Activated CD8-positive, alpha-beta memory T cell treated with anti-CD3 and anti-CD28 coated beads, Interleukin-2, amount 50 U/mL, for 1 hour (primary cell): ENCODE measurements around the gene WWTR1.

Experiments used
- DNase-seq: peaks from one replicate; pipeline ENCODE4 v3.0.0-alpha.2; 2020; ENCODE audit errors: extremely low read depth

Gene WWTR1

GRCh38 chr3:149495581-149496125 lies 162.2 kb downstream of the WWTR1 start:
- no peak for DNase-seq

- no peak for DNase-seq
Observed at GRCh38 chr3:149494759-149495580, 162.9 kb downstream of the WWTR1 start.

GRCh38 chr3:149494022-149494758 lies 163.6 kb downstream of the WWTR1 start:
- DNase-seq, result no peak

- no peak for DNase-seq
Observed at GRCh38 chr3:149493315-149494021, 164.4 kb downstream of the WWTR1 start.

DNA sequence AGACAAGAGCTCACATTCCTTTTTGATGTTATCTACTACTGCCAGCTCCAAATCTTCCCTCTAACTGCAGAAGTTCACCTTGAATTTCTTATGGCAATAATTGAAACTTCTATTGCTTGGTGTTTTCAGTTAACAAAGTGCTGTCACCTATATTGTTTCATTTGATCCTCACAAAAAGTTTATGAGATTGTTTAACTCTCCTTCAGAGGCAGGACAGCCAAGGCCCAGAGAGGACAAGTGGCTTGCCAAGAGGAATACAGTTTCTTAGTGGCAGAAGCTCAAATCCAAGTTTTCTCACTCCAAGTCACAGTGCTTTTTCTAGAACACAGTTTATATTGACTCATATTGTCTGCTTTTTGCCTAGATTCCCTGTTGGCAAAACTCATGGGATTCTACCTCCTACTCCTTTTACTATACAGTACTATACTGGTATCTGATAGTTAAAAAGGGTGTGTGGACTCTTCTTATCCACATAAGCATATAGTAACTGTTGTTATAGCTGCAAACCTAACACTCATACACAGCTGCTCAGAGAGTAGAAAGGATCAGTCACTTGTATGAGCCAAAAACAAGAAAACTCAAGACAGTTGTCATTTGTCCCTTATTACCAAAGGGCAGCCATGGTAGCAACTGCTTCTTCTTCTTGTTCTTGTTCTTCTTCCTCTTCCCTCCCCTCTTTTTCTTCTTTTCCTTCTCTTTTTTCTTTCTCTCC lies 167.4 kb downstream of the WWTR1 start:
- DNase-seq, result no peak

DNA sequence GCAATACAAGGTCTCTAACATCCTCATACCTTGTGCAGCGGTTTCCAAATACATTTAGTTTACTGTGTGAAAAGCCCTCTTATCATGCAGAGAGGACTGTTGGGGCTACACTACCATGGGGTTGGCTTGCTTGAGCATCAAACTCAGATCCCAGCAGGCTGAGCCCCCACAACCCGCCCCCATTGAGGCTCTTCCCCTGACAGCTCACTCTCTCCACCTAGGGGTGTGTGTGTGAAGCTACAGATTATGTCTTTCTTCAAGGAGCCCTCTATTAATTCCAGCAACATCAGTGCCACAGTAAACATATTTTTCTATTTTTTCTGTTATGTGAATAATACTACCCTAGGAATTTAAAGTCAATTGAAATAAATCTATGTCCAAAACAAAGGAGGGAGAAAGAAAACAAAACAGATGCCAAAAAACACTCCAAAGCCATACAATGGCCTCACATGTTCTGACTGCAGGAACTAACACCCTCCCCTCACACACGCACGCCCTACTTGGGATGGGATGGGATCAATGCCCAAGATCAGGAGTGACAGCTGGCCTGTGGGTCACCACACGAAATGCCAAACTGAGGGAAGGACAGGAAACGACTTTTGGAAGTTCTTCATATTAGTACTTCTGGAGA lies 168.7 kb downstream of the WWTR1 start:
- no peak for DNase-seq

DNA sequence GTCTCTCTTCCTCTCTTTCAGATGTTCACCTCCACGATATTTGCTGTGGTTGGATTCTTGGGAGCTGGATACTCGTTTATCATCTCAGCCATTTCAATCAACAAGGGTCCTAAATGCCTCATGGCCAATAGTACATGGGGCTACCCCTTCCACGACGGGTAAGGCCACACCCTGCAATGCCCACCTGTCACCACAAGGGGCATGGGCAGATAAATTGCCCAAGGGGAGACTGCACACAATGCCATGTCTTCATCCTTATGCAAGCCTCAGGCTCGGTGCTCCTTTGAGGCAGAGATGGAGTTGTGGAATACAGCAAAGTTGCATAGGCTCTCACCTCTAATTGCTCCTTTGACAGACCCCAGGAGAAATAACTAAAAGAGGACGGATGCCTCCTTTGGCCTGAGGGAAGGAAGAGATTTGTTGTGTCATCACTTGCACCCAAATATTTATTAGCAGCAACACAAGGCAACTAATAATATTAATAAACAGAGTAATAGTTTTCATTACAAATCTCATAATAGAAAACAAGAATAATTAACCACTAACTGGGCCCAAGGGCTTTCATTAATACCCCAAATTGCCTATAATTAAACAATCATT lies 170.1 kb downstream of the WWTR1 start:
- DNase-seq, result no peak

GRCh38 chr3:149486726-149487125 lies 171.1 kb downstream of the WWTR1 start:
- DNase-seq, result no peak

GRCh38 chr3:149481491-149481890 lies 176.3 kb downstream of the WWTR1 start:
- no peak for DNase-seq

DNA sequence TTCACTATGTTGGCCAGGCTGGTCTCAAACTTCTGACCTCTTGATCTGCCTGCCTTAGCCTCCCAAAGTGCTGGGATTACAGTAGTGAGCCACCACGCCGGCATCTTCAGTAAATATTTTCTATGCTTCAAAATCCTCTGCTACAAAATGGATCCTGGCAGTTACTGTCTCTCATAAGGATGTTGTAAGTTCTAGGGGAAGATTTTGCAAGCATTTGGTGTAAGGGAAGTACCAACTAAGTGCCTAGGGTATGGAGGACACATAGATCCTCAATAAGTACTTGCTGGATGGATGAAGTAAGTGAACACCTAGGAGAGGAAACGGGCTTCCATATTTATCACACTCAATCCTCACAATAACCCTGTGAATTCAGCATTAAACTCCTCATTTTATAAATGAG lies 176.8 kb downstream of the WWTR1 start:
- DNase-seq, result no peak

GRCh38 chr3:149480326-149481017 lies 177.4 kb downstream of the WWTR1 start:
- DNase-seq, result no peak

DNA sequence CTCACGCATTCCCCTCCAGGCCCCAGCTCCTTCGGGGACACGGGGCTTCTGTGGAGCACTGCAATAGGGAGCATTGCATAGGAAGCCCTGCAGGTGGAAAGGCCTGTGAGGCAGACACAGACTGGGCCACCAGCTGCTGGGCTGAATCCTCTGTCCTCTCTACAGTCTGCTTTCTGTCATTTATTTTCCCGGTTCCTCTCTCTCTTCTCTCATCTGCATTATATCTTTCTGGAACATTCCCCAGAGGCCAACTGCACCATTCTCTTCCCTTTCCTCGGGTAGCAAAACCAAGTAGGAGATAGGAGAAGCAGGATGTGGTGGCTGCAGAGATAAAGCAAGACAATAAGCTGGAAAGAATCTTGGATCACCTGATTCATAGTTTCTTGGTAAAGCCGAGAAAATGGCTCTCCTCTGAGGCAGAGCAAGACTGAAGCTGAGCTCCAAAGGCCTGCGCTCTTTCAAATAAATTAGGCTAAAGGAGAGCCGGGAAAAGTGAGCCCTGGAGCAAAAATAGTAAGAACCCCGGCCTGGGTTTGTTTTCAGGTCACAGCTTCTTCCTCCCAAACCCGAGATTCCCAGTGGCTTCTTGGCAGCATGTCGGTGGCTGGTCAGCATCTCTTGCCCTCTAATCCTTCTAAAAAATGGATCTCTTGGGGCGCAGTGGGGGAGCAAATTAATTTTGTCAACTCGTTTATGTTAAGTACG lies 178.1 kb downstream of the WWTR1 start:
- DNase-seq, result no peak

DNA sequence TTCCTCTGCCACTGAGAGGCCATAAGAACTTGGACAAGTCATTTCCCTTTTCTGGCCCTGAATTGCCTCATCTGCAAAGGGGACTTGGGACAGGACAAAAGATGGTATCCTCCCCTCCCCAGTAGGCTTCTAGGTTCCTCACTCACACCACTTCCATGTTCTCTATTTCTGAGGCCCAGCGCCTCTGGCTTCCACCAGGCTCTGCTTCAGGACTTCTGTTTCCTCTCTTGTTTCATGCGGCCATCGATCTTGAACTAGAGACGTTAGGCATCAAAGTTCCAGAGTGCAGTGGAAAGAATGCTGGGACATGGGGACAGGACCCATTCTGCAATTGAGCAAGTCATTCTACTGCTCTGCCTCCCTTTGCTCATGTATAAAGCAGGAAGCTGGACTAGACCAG lies 181.6 kb downstream of the WWTR1 start:
- no peak for DNase-seq

DNA sequence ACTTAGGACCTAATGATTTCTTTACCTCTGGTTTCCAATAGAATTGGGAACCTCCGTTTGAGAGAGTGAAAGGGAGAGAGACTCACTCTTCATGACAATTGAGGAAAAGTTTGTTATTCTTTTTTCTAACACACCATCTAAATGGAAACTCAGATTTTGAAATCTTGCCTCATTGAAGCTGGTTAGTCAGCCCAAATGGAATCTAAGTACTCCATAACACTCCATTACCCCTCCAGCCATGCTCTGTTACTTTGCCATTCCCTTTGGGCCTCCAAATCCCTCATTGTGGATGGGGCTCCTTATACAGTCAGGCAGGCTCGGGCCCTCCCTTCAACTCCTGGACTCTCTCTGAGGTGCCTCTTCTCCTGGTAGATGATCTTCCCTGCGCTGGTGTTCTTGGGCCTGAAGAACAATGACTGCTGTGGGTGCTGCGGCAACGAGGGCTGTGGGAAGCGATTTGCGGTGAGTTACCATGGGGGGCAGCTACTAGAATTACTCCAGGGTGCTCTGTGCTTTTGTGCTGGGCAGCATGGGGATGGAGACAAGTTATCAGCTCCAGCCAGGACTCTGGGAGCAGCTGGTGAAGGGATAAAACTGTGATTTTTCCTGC lies 182.3 kb downstream of the WWTR1 start:
- no peak for DNase-seq

DNA sequence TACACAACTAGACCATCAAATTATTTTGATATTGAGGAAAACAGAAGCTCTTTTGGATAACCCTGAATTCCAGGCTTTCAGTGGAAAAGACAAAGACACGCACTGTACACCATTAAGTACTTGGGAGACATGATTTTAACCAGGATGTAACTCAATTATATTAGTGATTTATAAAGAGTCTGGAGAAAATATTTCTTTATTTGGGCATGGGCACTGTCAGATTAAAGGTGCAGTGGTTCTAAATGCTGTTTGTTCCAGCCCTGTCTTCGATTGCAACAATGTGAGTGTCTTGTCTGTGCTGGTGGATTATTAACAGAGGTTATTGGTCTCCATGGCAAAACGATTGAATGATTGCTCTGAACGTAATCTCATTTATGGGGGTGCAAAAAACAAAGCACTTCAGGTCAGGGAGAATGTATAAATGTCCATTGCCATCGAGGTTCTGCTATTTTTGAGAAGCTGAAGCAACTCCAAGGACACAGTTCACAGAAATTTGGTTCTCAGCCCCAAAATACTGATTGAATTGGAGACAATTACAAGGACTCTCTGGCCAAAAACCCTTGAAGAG lies 183.5 kb downstream of the WWTR1 start, which contains the start of gene TM4SF4:
Gene TM4SF4 (plus strand): TSS at position 448 of the 568 bp plus-strand sequence. CDS start 181 bp downstream, outside the sequence.
- no peak for DNase-seq

GRCh38 chr3:149473357-149474249 lies 184.2 kb downstream of the WWTR1 start:
- no peak for DNase-seq

DNA sequence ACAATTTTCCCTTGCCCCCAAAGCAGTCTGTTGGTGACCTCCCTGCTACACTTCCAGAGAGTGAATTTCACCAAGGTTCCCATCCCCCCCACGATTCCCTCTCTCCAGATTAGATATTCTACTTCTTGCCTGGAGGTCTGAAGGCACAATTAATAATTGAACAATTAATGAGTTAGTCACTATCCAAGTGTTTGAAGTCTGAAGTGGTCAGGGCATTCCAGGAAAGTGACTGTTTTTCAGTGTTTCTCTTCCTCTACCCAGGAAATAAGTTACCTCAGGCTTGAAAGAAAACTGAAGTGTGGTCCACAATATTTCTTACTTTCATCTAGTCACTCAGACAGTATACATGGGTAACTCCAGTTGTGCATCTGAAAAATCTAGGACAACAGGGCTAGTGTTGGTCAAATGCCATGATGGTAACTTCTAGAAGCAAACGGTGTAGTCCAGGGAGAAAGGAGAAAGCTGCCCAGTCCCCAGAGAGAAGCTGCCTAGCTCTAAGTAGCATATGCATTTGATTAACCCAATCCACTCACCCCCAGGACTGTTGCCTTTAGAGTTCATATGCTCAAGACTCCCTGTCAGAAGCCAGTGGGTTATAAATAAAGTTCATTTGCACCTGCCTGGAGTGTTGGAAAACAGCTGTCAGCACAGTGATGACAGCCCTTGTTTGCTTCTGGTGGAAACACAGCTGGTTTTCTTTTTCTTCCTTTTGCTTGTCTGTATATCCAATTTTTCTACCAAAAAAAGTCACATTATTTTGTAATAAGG lies 185.6 kb downstream of the WWTR1 start:
- no peak for DNase-seq
